ENCODE results near the gene FTSJ3.

Gene FTSJ3

GRCh38 chr17:63786971-63787711, 40.3 kb downstream of the FTSJ3 start:
- no peak overlapping the region for H3K27ac ChIP-seq
- TF ChIP-seq CTCF (IDR thresholded peaks at IDR 0.05) (no peak), ZFX (IDR thresholded peaks at IDR 0.05; ENCODE audit: borderline replicate concordance) (no peak)

- TF ChIP-seq ZFX (IDR thresholded peaks at IDR 0.05; ENCODE audit: borderline replicate concordance) (no peak), CTCF (IDR thresholded peaks at IDR 0.05) (no peak)
- H3K27ac ChIP-seq: no peak overlapping the region
These were observed 41.3 kb downstream of the FTSJ3 start for GRCh38 chr17:63786117-63786516.

- no peak overlapping the region for H3K27ac ChIP-seq
- TF ChIP-seq CTCF (IDR thresholded peaks at IDR 0.05): no peak
- no peak for TF ChIP-seq ZFX (IDR thresholded peaks at IDR 0.05; ENCODE audit: borderline replicate concordance)
These were observed 41.9 kb downstream of the FTSJ3 start for GRCh38 chr17:63785556-63785955.

GRCh38 chr17:63783522-63783921, 43.9 kb downstream of the FTSJ3 start:
- TF ChIP-seq CTCF (IDR thresholded peaks at IDR 0.05): no peak
- TF ChIP-seq ZFX (IDR thresholded peaks at IDR 0.05; ENCODE audit: borderline replicate concordance): no peak
- H3K27ac ChIP-seq: peak overlapping the region; percentile 2; the same call in 1 of the 2 replicates

- TF ChIP-seq ZFX (IDR thresholded peaks at IDR 0.05; ENCODE audit: borderline replicate concordance) (no peak), CTCF (IDR thresholded peaks at IDR 0.05) (no peak)
- peak overlapping the region; percentile 85 for H3K27ac ChIP-seq
These were observed 46.5 kb downstream of the FTSJ3 start for GRCh38 chr17:63780928-63781327.

GRCh38 chr17:63780507-63780906, 47.0 kb downstream of the FTSJ3 start:
- peak overlapping the region; percentile 85 for H3K27ac ChIP-seq
- TF ChIP-seq CTCF (IDR thresholded peaks at IDR 0.05): no peak
- TF ChIP-seq ZFX (IDR thresholded peaks at IDR 0.05; ENCODE audit: borderline replicate concordance): no peak

- no peak for TF ChIP-seq ZFX (IDR thresholded peaks at IDR 0.05; ENCODE audit: borderline replicate concordance)
- peak overlapping the region; percentile 99 for H3K27ac ChIP-seq
These were observed 52.0 kb downstream of the FTSJ3 start for GRCh38 chr17:63775420-63775819.

GRCh38 chr17:63774969-63775265, 52.5 kb downstream of the FTSJ3 start:
- H3K27ac ChIP-seq: peak overlapping the region; percentile 99

More at GRCh38 chr17:63774969-63775265, 52.5 kb downstream of the FTSJ3 start:
- TF ChIP-seq ZFX (IDR thresholded peaks at IDR 0.05; ENCODE audit: borderline replicate concordance): no peak
- no peak for TF ChIP-seq CTCF (IDR thresholded peaks at IDR 0.05)

All from 22Rv1 (cell line).